LoVo (cell line): ENCODE measurements around the gene SLC5A8.
"Not testable (repeated sequence)": the region's sequence is repeated elsewhere in the genome, so short reads cannot be mapped to it uniquely, and the experiment has no call there.

Experiments
- DNase-seq: peaks from one replicate; pipeline ENCODE4 v3.0.0-alpha.2; 2016; ENCODE audit warnings: low spot score

SLC5A8 gene

DNA sequence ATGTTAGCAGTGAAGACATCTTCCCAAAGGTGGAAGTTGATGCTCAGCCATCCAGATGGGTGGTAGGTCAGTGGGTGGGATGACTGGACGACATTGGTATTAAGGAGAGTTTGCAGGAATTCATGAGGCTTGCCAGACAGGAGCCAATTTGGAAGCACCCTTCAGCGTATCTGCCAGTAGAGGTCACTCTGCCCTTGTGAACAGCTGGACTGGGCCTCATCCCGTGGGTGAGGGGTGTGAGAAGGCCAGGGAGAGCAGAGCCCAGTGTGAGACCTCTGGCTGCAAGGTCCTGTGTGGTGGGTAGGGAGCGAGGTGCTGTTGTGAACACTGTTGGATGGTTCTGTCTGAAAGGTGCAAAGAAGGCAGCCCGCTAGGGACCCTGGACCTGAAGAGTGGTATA lies 37.7 kb downstream of the SLC5A8 start:
- no peak for DNase-seq

DNA sequence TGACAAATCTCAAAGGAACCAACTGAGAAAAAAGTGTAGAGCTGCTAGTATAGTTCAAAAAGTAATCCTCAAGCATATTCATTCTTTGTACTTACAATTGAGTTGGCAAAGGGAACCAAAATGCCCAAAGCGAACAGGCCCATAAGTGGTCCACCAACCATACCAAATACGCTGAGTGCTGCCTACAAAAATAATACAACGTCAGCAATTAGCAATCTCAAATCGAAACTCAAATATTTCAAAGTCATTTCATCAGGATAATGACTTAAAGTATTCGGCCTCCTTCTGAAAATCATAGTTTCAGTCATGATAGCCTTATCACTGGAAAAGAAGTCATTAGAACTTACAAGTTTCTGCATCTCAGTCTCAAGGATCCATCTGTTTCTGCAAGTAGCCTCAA lies 42.0 kb downstream of the SLC5A8 start:
- DNase-seq = no peak

DNA sequence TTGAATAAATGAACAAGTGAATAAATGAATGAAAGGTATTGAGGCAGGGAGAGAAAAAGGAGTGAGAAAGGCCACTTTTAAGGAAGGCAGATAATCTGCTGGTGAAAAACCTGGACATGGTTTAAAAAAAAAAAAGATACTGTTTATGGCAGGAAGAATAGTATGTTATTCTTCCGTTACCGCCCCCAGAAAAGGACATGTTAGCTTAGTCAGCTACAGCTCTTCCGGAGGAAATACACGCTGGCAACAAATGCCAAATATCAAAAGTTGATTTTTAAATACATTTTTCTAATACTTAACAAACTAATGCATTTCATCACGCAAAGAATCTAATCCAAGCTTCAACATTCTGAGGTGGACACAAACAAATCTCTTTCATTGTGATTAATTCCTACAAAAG lies 43.2 kb downstream of the SLC5A8 start:
- DNase-seq = no peak

DNA sequence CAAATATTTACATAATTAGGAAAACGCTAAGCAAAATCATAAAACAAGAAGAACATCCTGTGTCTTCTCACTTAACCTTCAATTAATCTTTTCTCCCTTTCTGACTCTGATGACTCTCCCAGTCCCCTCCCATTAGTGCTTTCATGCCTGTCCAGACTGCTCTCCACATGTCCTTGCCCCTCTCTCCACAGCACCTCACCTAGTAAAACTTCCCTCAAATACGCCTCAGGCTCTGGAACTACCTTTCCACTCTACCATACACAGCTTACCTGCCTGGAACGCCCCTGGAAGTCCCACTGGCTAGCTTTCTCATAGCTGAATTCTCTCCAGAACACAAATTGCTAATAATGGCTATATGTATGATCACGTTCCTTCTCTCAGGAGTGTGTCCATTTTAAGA lies 44.7 kb downstream of the SLC5A8 start:
- DNase-seq = no peak

DNA sequence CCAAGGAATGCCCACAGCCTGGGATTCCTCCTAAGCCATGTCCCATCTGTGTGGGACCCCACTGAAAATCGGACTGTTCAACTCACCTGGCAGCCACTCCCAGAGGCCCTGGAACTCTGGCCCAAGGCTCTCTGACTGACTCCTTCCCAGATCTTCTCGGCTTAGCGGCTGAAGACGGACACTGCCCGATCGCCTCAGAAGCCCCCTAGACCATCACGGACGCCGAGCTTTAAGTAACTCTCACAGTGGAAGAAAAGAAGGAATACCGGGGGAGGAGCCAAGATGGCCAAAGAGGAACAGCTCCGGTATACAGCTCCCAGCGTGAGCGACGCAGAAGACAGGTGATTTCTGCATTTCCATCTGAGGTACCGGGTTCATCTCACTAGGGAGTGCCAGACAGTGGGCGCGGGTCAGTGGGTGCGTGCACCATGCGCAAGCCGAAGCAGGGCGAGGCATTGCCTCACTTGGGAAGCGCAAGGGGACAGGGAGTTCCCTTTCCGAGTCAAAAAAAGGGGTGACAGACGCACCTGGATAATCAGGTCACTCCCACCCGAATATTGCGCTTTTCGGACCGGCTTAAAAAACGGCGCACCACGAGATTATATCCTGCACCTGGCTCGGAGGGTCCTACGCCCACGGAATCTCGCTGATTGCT lies 64.1 kb downstream of the SLC5A8 start:
- not testable (repeated sequence) for DNase-seq

DNA sequence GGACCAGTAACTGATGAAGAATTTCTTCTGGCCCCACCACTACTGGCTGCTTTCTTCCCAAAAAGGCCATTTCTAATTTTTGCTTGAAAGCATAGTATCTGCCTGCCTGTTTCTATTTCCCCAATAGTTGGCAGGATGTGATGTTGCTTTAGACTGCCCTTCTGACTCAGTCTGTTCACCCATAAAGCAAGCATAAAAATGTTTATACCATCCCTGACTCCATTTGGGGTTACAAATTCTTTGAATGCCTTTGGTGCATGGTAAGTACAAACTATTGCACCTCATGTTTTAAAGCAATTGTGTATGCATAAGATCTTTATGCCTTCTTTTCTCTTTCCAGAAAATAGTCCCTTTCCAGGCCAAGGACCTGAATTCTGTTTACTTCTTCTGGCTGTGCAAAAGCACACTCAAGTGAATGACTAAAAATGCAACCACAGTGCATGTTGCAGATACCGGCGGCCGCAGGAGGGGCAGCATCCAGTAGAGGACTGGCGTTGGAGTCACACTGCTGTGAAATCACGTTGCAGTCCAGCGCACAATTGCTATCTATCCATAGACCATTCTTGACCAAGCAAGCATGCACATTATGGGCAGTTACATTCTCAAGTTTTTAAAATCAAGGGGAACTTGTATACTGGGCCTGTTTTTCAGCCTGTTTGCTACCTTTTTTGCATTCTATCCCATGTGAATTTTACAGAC lies 82.4 kb downstream of the SLC5A8 start:
- no peak for DNase-seq

DNA sequence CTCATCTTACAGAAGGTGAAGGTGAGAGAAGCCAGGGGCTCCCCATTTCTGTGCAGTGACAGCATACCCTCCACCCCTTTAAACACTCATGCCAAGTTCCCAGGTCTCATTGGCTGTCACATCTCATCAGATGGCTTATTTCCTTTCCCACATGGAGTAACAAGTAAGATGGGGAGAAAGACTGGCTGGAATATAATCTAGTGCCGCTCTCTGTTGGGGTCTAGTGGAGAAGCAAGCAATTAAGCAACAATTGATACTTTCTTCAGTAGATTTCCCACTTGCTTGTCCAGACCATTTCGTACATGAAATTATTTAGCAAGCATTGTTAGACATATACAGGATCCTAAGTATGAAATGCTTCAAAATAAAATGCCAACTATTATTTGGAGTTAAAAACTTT lies 92.2 kb downstream of the SLC5A8 start:
- DNase-seq = no peak

DNA sequence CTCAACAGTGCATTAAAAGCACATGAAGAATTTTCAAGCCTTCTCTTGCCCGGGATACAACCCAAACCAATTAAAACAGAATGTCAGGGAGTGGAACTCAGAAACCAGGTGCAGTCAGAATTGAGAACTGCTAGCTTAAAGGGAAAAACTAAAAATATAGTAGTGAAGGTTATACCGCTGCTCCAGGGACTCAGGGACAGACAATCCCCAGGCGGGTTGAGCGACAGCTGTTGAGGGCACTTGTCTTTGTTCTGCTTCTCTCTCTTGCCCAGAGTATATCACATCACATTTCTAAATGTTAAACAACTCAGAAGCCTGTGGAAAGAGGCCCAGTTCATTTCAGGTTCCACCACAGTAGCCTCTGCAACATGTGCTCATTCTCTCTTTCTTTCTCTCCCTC lies 93.1 kb downstream of the SLC5A8 start:
- no peak for DNase-seq

DNA sequence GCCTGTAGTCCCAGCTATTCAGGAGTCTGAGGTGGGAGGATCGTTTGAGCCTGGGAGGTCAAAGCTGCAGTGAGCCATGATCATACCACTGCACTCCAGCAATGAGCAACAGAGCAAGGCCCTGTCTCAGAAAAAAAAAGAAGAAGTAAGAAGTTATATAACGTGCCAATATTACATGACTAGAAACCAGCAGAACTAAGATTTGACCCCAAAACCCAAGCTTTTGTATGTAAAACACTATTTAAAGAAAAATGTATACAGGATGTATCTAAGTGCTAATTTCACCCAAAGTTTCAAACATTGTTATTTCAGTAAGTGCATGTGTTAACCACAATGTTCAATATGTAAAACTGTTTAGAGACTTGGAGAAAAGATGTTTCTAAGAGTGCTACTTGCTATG lies 94.7 kb downstream of the SLC5A8 start:
- no peak for DNase-seq

DNA sequence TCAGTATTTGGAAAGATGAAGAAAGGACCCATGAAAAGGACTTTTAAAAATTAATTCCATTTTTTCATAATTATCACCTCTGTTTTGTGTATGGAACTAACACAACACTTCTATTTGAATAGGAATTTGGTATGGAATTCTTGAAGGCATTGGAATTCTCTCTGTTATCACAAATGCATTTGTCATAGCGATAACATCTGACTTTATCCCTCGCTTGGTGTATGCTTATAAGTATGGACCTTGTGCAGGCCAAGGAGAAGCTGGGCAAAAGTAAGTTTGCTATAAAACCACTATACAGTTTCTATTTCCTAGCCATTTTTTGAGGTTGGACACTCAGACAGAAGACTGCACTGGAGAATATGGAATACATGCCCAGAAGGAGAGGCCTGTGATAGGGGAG lies 98.6 kb downstream of the SLC5A8 start:
- no peak for DNase-seq

DNA sequence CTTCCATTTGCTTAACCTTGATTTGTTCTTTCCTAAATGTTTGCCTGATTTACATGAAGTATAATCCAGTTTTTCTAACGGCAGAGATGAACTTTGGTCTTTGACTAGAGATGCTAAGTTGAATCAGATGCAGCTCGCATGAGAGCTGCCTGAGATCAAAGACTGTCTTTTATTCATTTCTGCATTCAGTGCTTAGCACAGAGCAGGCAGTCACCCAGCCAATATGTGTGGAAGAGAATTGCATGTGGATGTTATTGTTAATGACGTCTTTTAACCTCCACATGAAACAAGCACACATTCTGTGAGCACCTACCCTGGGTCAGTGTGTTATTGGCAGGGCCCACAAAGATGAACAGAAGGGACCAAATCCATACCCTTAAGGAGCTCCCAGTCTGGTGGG lies 99.2 kb downstream of the SLC5A8 start:
- DNase-seq = no peak

DNA sequence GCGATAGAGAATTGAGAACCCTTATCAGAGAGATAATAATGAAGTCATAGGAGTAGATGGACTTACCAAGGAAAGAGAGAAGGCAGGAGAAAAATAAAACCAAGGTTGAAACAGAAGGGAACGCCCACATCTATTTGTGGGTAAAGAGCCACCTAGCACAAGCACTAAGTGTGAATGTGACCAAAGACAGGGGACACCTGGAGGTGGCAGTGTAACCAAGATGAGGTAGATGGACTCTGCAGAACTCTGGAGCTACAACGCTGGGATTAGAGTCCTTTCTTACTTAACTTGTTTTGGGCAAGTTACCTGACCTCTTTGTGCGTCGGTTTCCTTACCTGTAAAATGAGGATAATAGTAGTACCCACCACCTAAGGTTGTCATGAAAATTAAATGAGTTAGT lies 101.9 kb downstream of the SLC5A8 start:
- DNase-seq = no peak

DNA sequence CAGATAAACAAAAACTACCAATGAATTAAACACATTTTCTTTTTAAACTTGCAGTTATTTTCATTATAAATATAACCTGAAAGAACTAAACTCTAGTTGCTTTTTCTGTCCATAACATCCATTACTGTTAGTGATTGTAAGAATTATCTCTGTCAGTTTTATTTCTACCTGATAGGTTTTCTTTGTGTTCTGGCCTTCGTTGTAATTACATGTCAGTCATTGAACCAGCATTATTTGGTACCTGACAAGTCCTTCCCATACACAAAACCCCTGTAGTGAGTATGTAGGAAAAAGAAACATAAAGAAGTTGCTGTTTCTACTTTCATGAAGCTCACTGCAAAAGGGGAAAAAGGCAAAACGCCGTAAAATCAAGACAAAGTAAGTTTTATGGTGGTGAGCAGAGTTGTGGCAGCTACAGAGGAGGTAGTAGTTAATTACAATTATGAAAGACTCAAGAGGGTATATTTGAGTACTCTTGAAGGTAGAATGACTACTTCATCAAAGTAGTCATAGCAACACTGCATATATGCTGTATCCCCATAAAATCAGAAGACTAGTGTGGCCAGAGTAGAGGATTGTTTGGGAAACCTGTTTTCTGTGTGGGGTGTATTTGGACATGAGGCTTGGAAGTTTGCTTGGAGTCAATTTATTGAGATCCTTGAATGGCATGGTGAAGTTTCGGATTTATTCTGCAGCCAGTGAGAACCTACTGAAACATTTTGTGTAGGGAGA lies 102.8 kb downstream of the SLC5A8 start:
- no peak for DNase-seq
